NCI-H345 (cell line): ENCODE results near the gene ACSM2A.
"Not testable (repeated sequence)": the region's sequence is repeated elsewhere in the genome, so short reads cannot be mapped to it uniquely, and the experiment has no call there.

Experiments used
- DNase-seq: peaks from one replicate; lab custom pipeline; 2025; lab: John Stamatoyannopoulos, UW

ACSM2A gene, protein sequence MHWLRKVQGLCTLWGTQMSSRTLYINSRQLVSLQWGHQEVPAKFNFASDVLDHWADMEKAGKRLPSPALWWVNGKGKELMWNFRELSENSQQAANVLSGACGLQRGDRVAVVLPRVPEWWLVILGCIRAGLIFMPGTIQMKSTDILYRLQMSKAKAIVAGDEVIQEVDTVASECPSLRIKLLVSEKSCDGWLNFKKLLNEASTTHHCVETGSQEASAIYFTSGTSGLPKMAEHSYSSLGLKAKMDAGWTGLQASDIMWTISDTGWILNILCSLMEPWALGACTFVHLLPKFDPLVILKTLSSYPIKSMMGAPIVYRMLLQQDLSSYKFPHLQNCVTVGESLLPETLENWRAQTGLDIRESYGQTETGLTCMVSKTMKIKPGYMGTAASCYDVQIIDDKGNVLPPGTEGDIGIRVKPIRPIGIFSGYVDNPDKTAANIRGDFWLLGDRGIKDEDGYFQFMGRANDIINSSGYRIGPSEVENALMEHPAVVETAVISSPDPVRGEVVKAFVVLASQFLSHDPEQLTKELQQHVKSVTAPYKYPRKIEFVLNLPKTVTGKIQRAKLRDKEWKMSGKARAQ

DNA sequence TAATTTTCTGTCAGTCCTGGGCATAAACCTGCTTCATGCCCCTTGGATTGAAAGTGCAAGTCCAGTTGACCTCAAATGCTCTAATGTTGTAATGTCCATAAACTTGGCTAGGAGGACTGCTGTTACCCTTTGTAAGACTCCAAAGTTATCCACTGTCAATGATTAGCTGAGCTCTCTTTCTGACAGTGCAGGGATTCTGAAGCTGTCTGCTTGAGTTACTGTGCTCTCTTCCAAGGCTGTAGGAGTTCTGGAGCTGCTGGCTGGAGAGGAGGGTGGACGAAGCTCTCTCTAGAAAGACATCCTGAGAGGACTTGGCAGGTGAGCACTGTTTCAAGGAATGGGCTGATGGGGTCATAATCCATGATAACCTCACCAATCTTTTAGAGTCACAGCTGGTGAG is at the start of gene ACSM2A:
Gene ACSM2A, plus strand, starts transcription at position 158 of the 400 bp plus-strand sequence. CDS start 8,594 bp downstream, outside the sequence.
- not testable (repeated sequence) for DNase-seq

DNA sequence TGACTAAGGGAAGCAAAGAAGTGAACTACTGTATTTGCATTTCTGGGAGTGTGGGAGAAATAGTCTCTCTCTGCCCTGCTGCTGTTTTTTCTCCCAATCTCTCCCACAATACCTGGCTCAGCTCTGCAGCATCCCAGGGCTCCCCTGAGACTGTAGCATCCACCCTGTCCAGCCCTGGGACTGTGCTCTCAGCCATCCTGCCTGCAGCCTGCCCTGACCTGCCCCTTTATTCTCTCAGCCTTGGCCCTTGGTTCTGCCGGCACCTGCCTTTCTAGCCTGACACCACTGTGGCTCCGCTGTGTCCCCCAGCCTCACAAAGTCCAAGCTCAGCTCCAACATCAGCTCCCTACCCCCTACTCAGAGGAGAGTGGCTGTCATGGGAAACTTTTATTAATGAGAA is 48.7 kb upstream of the ACSM2A start:
- no peak for DNase-seq

DNA sequence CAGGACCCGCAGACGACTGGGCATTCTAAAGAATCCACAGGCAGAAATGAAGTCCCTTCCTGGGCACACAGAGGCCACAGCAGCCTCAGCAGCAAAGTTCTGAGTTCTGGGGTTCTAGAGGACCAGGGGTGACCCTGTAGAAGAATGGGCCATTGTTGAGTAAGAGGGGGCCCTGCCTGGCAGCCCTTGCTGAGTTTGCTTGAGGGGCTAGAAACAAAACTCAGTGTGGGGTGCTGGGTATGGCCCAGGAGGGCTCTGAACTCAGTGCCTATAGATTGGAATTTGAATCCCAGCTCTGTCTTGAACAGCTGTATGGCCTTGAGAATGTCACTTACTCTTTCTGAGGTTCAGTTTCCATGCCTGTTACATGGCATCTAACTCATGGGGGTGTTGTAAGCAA is 46.7 kb upstream of the ACSM2A start, which contains the start of gene PDILT:
Gene PDILT, minus strand, starts transcription at position 101 of the 400 bp plus-strand sequence. CDS start 5,437 bp downstream, outside the sequence.
- DNase-seq: no peak

DNA sequence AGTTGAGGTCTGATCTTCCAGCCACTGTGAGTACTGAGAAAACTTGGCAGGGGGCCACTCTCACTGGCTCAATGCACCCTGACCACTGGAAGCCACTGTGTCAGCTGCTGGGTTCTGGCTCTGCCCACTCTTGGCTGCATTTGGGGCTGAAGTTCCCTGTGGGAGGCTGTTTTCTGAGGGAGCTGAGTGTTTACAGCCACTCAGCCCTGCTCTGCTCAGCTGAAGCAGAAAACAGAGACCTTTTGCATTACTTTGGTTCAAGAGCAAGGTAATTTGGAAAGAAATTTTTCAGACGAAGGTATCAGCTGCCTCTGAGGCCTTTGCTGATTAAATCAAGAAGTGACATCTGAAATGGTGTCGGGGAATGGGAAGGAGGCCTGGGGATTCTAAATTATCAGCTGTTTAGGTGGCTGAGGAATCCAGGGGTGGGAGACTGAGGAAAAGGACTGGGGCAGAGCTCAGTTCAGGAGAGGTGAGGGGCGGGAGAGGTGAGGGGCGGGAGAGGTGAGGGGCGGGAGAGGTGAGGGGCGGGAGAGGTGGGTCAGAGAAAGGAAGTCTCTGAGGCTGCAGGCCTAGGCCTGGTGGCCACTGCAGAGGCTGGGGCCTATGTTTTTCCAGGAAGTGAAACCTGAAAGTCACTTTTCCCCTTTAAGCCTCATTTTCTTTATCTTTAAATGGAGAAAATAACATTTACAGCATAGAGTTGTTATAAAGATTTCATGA is 41.8 kb upstream of the ACSM2A start, which contains the start of gene ACSM5:
Gene ACSM5, plus strand, starts transcription at position 137 of the 723 bp plus-strand sequence. CDS start 1,951 bp downstream, outside the sequence.
- DNase-seq: peak; percentile 24

DNA sequence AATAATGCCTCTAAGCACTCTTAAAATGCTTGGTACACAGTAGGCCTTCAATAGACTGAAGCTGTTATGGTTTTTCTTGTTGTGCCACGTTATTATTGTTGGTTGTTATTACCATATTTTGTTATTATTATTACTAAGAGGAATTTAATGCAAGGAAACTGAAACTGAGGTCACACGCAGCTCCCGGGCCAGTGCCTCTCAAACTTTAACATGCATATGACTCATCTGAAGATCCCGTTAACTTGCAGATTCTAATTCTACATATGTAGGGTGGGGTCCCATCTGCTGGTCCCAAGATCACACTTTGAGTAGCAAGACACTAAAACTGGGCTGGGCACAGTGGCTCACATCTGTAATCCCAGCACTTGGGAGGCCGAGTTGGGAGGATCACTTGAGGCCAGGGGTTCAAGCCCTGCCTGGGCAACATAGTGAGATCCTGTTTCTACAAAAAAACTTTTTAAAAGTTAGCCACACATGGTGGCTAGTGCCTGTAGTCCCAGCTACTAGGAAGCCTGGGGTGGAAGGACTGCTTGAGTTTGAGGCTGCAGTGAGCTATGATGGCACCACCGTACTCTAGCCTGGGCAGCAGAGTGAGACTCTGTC is 41.1 kb upstream of the ACSM2A start:
- no peak for DNase-seq

DNA sequence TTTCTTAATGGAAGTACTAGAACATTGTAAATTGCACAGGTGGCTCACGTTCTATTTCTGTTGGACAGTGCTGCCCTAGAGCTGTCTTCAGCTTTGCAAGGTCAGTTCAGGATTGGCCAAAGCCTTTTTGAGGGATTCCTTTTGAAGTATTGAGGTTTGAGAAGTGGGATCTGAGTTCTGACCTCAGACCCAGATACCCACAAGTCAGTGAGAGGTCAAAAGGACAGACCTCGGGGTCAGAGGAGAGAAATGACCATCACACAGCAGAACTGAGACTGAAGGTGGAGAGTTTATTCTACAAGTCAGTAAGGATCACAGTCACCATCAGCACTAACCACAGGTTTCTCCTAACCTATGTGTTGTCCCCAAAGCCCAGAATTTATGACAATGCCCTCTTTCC is 40.3 kb upstream of the ACSM2A start:
- no peak for DNase-seq

DNA sequence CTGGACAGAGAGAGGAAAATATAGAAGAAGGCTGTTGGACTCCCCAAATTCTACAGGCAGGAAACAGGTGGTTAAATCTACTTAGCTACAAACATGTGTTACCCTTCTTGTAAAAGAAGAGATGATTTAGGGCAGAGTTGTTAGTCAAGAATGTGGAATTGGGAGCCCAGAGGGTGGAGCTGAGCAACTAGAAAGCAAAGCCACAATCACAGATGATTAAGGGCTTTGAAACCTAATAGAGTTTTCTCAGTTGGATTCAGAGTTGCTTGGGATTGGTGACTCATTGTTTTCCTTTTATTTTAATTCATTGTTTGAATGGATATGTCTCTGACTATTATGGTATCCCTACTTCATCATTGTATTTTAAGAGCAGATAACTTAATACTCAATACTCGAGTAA is 35.8 kb upstream of the ACSM2A start:
- no peak for DNase-seq

DNA sequence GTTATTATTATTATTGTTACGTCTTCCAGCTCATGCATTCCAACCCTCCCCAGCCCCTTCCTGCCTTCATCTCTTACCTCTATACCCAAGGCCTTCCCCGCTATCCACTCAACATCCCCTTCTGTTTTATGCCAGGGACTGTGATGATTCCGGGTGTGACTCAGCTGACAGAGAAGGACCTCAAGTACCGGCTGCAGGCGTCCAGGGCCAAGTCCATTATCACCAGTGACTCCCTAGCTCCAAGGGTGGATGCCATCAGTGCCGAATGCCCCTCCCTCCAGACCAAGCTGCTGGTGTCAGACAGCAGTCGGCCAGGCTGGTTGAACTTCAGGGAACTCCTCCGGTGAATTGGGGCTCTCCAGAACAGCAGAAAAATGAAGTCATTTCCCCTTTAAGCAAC is 32.2 kb upstream of the ACSM2A start:
- DNase-seq: not testable (repeated sequence)

DNA sequence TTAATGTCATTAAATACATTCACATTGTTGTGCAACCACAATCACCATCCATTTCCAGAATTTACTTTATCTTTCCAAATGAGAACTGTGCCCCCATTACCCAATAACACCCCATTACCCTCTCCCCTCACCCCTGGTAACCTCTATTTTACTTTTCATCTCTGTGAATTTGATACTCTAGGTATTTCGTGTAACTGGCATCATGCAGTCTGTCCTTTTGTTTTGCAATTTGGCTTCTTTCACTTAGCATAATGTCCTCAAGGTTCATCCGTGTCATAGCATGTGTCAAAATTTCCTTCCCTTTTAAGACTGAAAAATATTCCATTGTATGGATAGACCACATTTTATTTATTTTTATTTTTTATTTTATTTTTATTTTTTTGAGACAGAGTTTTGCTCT is 29.6 kb upstream of the ACSM2A start:
- not testable (repeated sequence) for DNase-seq

DNA sequence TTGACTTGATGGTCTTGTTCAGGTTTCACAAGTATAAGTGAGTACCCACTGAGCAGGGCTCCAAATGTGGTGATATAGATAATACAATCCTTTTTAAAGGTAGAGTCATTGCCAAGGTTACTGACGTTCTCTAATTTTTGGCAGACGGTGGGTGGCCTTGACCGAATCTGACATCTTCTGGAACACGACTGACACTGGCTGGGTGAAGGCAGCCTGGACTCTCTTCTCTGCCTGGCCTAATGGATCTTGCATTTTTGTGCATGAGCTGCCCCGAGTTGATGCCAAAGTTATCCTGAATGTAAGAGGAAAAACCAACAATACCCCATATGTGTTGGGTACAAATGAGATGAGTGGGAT is 27.6 kb upstream of the ACSM2A start:
- DNase-seq: not testable (repeated sequence)

DNA sequence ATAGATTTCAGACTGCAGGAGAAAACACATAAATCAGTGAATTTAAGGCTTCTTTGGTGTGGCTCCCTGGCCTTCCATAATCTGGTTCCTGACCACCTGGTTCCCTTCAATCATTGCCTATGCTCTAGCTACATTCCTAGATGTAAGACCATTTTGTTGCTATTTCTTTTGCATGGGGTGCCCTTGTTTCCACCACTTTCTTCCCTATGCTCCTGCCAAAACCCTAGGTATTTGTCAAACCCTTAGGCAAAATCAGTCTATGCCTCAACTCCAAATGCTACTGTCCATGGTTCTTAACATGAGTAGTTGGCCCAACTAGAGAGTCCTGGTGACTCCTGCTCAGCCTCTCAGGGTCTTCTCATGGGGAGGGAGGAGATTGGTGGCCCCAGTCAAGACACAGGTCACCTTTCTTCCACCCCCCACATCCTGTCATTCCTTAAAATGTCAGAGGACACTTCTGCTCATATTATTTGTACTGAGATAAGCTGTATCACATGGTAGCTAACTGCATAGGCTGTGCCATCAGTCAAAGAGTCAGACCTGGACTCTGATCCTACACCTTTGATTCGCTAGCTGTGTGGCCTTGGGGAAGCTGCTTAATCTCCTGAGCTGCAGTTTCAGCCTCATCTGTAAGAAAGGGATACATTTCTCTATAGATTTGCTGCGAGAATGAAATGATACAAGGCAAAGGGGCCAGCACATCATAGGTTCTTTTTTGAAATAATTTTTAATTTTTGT is 27.0 kb upstream of the ACSM2A start:
- no peak for DNase-seq

DNA sequence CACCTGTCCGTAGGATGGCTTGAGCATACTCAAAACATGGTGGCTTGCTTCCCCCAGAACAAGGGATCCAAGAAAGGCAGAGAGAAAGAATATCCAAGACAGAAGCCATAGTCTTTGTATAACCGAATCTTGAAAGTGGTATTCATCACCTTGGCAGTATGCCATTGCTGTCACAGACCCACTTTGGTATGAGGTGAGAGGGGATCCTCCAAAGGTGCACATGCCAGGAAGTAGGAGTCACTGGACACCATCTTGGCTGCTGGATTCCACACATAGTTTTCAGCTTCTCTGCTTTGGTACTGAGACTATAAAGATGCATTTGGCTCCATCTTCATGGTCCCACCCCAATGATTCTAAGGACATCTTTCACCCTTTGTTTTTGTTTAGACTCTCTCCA is 23.9 kb upstream of the ACSM2A start:
- not testable (repeated sequence) for DNase-seq

DNA sequence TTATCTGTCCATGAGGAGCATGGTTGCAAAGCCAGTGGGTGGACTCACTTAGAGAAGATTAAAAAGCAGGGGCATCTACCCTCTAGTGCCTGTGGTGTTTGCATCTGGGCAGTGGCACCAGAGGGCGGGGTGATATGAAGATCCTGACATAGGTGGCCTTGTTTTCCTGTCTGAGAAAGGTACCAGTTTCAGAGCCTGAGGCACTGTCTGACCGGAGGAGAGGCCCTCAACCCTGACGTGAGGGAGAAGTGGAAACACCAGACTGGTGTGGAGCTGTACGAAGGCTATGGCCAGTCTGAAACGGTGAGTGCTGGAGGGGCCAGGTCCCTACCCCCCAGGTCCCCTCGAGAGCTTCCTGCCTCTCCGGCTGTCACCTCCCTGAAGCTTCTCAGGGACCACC is 21.8 kb upstream of the ACSM2A start:
- DNase-seq: not testable (repeated sequence)

DNA sequence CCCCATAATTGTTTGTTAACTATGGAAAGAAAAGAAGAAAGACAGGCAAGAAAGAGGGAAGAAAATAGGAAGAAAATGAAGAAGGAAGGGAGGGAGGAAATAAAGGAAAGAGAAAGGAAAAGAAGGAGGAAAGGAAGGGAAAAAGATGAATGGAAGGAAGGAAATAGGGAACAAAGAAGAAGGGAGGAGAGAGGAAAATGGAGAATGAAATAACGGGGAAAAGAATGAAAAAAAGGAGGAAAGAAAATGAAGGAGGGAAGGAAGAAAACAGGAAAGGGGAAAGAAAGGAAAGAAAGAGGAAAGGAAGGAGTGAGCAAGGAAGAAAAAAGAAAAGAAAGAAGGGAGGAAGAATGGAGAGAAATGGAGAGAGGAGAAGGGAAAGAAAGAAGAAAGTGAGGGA is 20.8 kb upstream of the ACSM2A start:
- not testable (repeated sequence) for DNase-seq

DNA sequence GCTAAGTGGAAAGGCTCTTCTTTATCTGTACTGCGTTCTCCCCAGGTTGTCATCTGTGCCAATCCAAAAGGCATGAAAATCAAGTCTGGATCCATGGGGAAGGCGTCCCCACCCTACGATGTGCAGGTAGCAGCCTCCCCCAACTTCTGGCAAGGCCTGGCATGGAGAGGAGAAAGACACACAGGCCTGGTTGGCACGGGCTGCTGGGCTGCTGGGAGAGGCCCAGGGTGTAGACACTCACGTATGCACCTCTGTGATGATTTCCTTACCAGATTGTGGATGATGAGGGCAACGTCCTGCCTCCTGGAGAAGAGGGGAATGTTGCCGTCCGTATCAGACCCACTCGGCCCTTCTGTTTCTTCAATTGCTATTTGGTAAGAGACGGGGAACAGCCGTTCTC is 20.4 kb upstream of the ACSM2A start:
- no peak for DNase-seq

DNA sequence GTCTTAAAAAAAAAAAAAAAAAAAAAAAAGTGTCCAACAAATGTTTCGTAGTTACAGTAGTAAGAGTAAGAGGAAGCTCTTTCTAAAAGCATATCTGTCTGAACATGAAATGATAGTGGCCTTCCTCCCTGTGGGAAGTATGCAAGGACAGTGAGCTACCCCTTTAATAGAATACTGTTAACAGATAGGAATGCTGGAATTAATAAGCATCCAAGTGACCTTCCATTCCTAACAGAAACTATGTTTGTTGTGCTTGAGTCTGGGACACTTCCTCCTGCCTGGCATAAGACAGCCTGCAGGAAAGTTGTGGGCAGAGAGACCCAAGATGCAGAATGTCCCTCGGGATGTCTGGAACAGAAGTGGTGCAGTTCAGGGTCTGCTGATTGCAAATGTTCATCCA is 12.4 kb upstream of the ACSM2A start:
- DNase-seq: not testable (repeated sequence)

DNA sequence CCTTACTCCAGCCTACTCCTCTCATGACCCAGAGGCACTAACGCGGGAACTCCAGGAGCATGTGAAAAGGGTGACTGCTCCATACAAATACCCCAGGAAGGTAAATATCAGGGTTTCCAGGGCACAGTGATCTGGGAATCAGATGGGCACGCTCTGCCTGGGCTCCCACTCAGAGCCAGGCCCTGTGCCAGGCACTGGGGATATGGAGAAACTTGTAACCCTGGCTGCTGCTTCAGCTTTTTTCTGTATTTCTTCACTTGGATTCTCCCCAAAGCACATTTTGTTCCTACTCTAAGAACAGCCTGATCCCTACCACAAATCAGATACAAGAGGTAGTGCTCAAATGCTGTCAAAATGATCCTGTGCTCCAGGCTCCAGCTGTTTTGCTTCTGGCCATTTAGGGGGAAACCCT is 11.5 kb upstream of the ACSM2A start:
- DNase-seq: not testable (repeated sequence)

DNA sequence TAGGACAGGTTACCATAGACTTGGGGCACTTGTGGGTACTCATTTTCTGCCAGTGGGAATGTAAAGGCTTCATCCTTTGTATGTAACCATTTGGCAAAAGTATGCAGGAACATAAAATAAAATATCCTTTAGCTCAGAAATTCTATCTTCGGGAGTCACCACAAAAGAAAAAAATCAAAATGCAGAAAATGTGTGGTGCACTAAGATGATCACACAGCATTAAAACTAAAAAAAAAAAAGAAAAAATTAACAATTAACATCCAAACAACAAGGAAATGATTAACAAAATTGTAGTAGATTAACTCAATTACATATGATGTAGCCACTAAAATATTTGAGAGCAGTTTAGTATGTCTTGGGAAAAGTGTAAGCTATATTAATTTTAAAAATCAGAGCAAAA is 10.6 kb upstream of the ACSM2A start:
- not testable (repeated sequence) for DNase-seq

DNA sequence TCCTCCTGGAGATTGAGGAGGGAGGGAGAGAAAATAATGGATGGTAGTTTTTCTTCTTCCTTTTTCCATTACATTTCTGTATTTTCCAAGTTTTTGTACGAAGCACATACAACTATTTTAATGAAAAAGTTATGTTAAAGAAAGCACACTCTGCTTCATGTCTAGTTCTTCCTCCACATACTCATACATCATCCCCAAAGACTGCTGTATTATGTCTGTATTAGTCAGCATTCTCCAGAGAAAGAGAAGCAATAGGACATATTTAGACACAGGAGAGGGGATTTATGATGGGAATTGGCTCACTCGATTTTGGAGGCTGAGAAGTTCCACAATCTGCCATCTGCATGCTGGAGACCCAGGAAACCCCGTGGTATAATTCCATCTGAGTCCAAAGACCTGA is 10.1 kb upstream of the ACSM2A start:
- no peak for DNase-seq

DNA sequence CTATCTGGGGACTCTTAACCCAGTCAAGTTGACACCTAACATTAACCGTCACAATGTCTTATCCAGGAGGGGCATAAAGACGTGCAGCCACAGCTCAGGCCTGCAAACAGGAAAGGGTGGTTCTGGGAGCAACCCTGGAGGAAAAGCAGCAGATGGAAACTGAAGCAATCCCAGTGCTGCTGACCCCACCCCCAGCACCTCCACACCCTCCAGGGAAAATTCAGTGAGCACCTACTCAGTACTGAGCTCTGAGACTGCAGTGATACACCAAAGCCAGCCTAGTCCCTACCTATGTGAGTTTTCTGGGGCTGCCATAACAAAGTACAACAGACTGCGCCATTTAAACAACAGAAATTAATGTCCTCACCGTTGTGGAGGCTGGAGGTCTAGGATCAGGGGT is 9.5 kb upstream of the ACSM2A start:
- DNase-seq: not testable (repeated sequence)

DNA sequence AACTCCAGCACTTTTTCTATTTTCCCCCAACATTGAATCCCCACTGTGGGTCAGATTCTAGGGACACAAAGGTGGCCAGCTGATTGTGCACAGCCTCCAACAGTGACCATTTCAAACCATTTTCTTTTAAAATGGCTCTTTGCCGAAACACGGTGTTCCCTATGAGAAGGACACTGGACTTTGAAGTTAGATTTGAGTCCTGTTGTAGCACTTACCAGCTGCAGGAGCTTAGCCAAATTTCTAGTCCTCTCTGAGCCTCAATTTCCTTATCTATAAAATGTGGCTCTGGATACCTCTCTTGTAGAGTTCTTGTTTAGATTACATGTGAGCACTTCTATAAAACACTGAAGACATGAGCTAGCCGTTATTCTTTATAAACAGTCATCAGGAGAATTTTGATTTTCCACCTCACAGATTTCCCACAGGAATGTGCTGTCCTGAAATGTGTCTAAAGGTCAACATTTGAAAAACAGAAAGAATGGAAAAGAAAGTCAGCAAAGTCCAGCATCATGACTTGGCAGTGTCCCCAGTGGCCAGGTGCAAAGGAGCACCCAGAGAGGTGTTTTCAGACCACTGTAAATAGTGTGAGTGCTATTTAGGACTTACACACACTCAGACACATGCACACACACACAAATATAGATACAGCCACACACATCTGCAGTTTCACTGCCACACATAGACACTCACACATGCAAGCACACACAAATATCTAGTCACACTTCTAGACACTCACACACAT is 4.5 kb upstream of the ACSM2A start:
- DNase-seq: not testable (repeated sequence)
